HL-60 (cell line): ENCODE measurements around the gene AP2A1.

ENCODE experiments used
- DNase-seq, 2 experiments: peaks; one replicate each; pipeline ENCODE4 v3.0.0-alpha.2; 2010 to 2020; ENCODE audit warnings: low read depth in 1 of 2, low spot score in 1 of 2
- H3K27ac ChIP-seq: fragments of 250-450 bp; sonication (Bioruptor Pico); replicated peaks from 2 replicates; pipeline ENCODE4 v1.5.1; 2020; ENCODE audit warnings: mild to moderate bottlenecking, moderate library complexity
- H3K27me3 ChIP-seq: fragments of 250-450 bp; sonication (Bioruptor Pico); 2 replicates; pipeline ENCODE4 v1.5.1; 2021; ENCODE audit warnings: mild to moderate bottlenecking, moderate library complexity; ENCODE audit not compliant: insufficient read depth, poor library complexity, severe bottlenecking
- H3K4me3 ChIP-seq: replicated peaks from 2 replicates; pipeline ENCODE4 v1.5.1; 2011; ENCODE audit warnings: mild to moderate bottlenecking, control low read depth, low read length; ENCODE audit not compliant: insufficient read depth
- GABPA ChIP-seq: IDR thresholded peaks from 2 replicates; pipeline ENCODE4 v1.6.1; 2012; ENCODE audit warnings: low read depth
- POLR2AphosphoS5 ChIP-seq: IDR thresholded peaks from 2 replicates; pipeline ENCODE4 v1.6.1; 2012; ENCODE audit warnings: low read depth
- SPI1 ChIP-seq: IDR thresholded peaks from 2 replicates; pipeline ENCODE4 v1.6.1; 2012; ENCODE audit warnings: low read depth, mild to moderate bottlenecking, borderline replicate concordance
- TF ChIP-seq, protein P1 (sequence below): IDR thresholded peaks from 2 replicates; pipeline ENCODE4 v1.6.1; 2012; ENCODE audit warnings: low read depth; ENCODE audit not compliant: insufficient replicate concordance
- TF ChIP-seq, protein P2 (sequence below): IDR thresholded peaks from one replicate; pipeline ENCODE4 v1.5.1; 2011; ENCODE audit warnings: low read length, control low read depth, inconsistent platforms; ENCODE audit not compliant: insufficient read depth

The AP2A1 gene

DNA sequence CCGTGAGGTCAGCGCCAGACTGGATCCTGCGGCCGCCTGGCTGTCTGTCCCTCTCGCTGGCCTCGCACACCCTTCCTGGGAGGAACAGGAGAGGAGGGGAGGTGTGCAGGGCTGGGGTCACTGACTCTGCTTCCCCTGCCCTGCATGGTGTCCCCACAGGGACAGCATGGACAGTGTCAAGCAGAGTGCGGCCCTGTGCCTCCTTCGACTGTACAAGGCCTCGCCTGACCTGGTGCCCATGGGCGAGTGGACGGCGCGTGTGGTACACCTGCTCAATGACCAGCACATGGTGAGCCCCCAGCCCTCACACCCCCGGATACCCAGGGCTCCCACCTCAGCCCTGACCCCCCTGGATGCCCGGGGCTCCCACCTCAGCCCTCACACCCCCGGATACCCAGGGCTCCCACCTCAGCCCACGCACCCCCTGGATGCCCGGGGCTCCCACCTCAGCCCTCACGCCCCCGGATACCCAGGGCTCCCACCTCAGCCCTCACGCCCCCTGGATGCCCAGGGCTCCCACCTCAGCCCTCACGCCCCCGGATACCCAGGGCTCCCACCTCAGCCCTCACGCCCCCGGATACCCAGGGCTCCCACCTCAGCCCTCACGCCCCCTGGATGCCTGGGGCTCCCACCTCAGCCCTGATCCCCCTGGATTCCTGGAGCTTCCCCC lies 25.1 kb downstream of the AP2A1 start:
- H3K27me3 ChIP-seq = no peaks in the 10 kb centered on the region
- no peak for TF ChIP-seq GABPA
- TF ChIP-seq, protein P1, sequence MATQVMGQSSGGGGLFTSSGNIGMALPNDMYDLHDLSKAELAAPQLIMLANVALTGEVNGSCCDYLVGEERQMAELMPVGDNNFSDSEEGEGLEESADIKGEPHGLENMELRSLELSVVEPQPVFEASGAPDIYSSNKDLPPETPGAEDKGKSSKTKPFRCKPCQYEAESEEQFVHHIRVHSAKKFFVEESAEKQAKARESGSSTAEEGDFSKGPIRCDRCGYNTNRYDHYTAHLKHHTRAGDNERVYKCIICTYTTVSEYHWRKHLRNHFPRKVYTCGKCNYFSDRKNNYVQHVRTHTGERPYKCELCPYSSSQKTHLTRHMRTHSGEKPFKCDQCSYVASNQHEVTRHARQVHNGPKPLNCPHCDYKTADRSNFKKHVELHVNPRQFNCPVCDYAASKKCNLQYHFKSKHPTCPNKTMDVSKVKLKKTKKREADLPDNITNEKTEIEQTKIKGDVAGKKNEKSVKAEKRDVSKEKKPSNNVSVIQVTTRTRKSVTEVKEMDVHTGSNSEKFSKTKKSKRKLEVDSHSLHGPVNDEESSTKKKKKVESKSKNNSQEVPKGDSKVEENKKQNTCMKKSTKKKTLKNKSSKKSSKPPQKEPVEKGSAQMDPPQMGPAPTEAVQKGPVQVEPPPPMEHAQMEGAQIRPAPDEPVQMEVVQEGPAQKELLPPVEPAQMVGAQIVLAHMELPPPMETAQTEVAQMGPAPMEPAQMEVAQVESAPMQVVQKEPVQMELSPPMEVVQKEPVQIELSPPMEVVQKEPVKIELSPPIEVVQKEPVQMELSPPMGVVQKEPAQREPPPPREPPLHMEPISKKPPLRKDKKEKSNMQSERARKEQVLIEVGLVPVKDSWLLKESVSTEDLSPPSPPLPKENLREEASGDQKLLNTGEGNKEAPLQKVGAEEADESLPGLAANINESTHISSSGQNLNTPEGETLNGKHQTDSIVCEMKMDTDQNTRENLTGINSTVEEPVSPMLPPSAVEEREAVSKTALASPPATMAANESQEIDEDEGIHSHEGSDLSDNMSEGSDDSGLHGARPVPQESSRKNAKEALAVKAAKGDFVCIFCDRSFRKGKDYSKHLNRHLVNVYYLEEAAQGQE = no peak
- no peak overlapping the region for H3K4me3 ChIP-seq
- no peak for DNase-seq
- H3K27ac ChIP-seq = no peak overlapping the region

DNA sequence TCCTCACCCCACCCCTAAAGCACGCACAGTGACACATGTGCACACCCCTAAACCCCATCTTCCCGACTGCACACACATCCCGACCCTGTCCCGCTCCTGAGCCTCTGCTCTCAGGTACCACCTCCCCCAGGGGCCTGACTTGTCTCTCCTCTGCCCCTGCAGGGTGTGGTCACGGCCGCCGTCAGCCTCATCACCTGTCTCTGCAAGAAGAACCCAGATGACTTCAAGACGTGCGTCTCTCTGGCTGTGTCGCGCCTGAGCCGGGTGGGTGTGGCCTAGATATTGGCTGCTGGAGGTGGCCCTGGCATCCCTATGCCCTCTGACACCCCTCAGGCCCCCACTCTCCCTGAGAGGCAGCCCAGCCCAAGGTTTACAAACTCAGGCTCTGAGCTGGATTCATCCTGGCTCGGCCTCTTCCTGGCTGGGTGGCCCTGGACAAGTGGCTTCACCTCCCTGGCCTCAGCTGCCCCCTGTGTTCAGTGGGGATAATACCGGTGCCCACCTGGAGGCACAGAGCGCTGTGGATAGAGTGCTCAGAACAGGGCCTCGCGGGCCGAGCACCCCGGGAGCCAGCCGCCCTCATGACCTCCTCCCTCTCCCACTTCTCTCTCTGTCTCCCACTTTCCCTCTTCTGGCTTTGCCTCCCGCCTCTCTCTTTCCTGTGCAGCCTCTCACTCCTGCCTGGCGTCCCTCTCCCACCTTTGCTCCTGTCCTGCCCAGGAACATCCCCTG lies 26.2 kb downstream of the AP2A1 start:
- DNase-seq = no peak
- TF ChIP-seq, protein P1 = no peak
- TF ChIP-seq POLR2AphosphoS5 (no peak), SPI1 (no peak), GABPA (no peak)
- TF ChIP-seq, protein P2, sequence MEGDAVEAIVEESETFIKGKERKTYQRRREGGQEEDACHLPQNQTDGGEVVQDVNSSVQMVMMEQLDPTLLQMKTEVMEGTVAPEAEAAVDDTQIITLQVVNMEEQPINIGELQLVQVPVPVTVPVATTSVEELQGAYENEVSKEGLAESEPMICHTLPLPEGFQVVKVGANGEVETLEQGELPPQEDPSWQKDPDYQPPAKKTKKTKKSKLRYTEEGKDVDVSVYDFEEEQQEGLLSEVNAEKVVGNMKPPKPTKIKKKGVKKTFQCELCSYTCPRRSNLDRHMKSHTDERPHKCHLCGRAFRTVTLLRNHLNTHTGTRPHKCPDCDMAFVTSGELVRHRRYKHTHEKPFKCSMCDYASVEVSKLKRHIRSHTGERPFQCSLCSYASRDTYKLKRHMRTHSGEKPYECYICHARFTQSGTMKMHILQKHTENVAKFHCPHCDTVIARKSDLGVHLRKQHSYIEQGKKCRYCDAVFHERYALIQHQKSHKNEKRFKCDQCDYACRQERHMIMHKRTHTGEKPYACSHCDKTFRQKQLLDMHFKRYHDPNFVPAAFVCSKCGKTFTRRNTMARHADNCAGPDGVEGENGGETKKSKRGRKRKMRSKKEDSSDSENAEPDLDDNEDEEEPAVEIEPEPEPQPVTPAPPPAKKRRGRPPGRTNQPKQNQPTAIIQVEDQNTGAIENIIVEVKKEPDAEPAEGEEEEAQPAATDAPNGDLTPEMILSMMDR = no peak
- no peak overlapping the region for H3K4me3 ChIP-seq
- H3K27ac ChIP-seq = no peak overlapping the region
- H3K27me3 ChIP-seq = no peaks in the 10 kb centered on the region

DNA sequence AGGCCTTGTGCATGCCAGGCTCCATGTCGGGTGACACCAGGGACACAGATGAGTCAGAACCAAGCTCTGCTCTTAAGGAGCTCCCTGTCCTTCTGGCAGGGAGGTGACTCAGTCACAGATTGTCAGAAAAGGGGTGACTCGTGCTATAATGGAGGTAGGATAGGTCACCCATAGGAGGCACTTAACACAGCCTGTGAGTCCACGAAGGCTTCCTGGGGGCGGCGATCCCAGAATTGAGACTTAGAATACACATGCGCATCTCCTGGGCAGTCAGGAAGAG lies 26.7 kb downstream of the AP2A1 start:
- TF ChIP-seq GABPA = no peak
- TF ChIP-seq, protein P1 = no peak
- TF ChIP-seq, protein P2 = no peak
- no peak for TF ChIP-seq SPI1
- no peak for TF ChIP-seq POLR2AphosphoS5
- DNase-seq = no peak
- no peak overlapping the region for H3K4me3 ChIP-seq
- no peaks in the 10 kb centered on the region for H3K27me3 ChIP-seq
- no peak overlapping the region for H3K27ac ChIP-seq
